Endothelial cell (in vitro differentiated cells): ENCODE results near the gene TIMP3. TPM values are rescaled to one million over a fixed set of nuclear protein-coding genes. Genes with fewer than 3 reads are reported as not detected.

Experiments
- DNase-seq: peaks from one replicate; pipeline ENCODE4 v3.0.0; 2021; ENCODE audit warnings: low spot score
- H3K27ac Mint-ChIP-seq: one replicate; pipeline ENCODE4 v1.8.0; 2021; ENCODE audit warnings: mixed read lengths, inconsistent platforms; ENCODE audit not compliant: unreplicated experiment
- H3K27me3 Mint-ChIP-seq: one replicate; pipeline ENCODE4 v1.8.0; 2021; ENCODE audit warnings: mild to moderate bottlenecking, moderate library complexity, mixed read lengths, inconsistent platforms; ENCODE audit not compliant: unreplicated experiment
- H3K36me3 Mint-ChIP-seq: one replicate; pipeline ENCODE4 v1.8.0; 2021; ENCODE audit warnings: mild to moderate bottlenecking, low read depth, mixed read lengths, inconsistent platforms; ENCODE audit not compliant: unreplicated experiment
- H3K4me1 Mint-ChIP-seq: one replicate; pipeline ENCODE4 v1.8.0; 2021; ENCODE audit warnings: mild to moderate bottlenecking, mixed read lengths, inconsistent platforms; ENCODE audit not compliant: unreplicated experiment
- H3K4me3 Mint-ChIP-seq: one replicate; pipeline ENCODE4 v1.8.0; 2021; ENCODE audit warnings: mild to moderate bottlenecking, mixed read lengths, inconsistent platforms; ENCODE audit not compliant: unreplicated experiment
- H3K9me3 Mint-ChIP-seq: one replicate; pipeline ENCODE4 v1.8.0; 2021; ENCODE audit warnings: mixed read lengths, inconsistent platforms; ENCODE audit not compliant: unreplicated experiment
- CTCF ChIP-seq: fragments of 200-600 bp; sonication (generic); IDR thresholded peaks from one replicate; pipeline ENCODE4 v1.5.0; 2021; ENCODE audit warnings: antibody characterized with exemption; ENCODE audit not compliant: unreplicated experiment
- total RNA-seq: library from RNA; stranded (reverse); fragmentation: NEBNext Ultra II Directional; extraction: Animal tissue kit (Norgen Biotek cat#: 25700); gene quantifications from one replicate; pipeline ENCODE4 v1.2.1, GENCODE V29; 2021; ENCODE audit not compliant: unreplicated experiment

Gene TIMP3
- total RNA-seq, 1 donor from 2014 or later = 73.5 TPM

- DNase-seq = no peak
- no peaks in the 10 kb centered on the region for H3K9me3 Mint-ChIP-seq
- H3K27me3 Mint-ChIP-seq = peaks cover 4% of the 10 kb centered on the region
- peaks cover 60% of the 10 kb centered on the region for H3K4me1 Mint-ChIP-seq
- no peak for TF ChIP-seq CTCF
- H3K27ac Mint-ChIP-seq = peak overlapping the region; percentile 98
- H3K36me3 Mint-ChIP-seq = peaks cover 22% of the 10 kb centered on the region
- H3K4me3 Mint-ChIP-seq = peak overlapping the region; percentile 76
These were observed 27.9 kb downstream of the TIMP3 start for GRCh38 chr22:32829451-32829851.

- H3K9me3 Mint-ChIP-seq = no peaks in the 10 kb centered on the region
- peaks cover 52% of the 10 kb centered on the region for H3K4me1 Mint-ChIP-seq
- no peak for TF ChIP-seq CTCF
- peaks cover 16% of the 10 kb centered on the region for H3K36me3 Mint-ChIP-seq
- peaks cover 4% of the 10 kb centered on the region for H3K27me3 Mint-ChIP-seq
- peak overlapping the region; percentile 98 for H3K27ac Mint-ChIP-seq
- peak; percentile 69 for DNase-seq
- peak overlapping the region; percentile 76 for H3K4me3 Mint-ChIP-seq
These were observed 29.0 kb downstream of the TIMP3 start for GRCh38 chr22:32830473-32830872.

DNA sequence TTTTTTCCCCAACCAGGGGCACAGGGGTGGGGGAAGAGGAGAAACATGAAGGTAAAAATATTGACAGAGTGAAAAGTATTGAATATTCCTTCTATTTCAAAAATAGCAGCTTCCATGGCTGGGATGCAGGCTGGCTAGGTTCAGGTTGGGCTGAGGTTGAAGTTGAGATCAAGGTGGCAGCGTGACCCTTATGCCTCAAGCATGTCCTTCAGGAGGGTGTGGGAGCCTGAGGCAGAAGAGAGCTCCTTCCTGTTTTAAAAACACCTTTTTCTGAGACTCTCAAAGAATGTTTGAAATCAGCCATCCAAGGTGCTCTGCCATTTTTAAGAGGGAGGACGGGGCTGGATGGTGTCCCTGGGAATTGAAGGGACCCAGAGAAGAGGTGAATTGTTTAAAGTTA, 29.5 kb downstream of the TIMP3 start:
- TF ChIP-seq CTCF = no peak
- Mint-ChIP-seq H3K9me3 (no peaks in the 10 kb centered on the region), H3K27ac (peak overlapping the region; percentile 91), H3K4me3 (peak overlapping the region; percentile 58), H3K4me1 (peaks cover 52% of the 10 kb centered on the region), H3K27me3 (peaks cover 4% of the 10 kb centered on the region), H3K36me3 (peaks cover 16% of the 10 kb centered on the region)
- no peak for DNase-seq

DNA sequence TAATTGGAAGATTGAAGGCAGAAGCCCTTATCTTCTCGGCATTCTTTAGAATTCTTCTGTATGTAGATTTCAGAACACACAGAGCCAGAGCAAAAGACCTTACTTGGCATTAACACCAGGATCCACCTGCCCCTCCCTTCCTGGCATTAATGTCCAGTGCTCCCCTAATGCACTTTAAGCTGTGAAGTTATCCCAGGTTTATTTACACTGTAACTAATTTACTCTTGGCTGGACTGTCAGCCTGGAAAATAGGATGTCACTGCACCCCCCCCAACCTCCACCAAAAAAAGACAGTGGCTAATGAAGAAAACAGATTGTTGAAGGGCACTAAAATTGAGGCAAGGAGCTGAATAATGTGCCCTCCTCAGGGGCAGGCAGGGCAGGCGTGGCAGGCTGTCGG, 30.1 kb downstream of the TIMP3 start:
- H3K4me3 Mint-ChIP-seq = peak overlapping the region; percentile 58
- peaks cover 52% of the 10 kb centered on the region for H3K4me1 Mint-ChIP-seq
- peaks cover 16% of the 10 kb centered on the region for H3K36me3 Mint-ChIP-seq
- H3K27ac Mint-ChIP-seq = peak overlapping the region; percentile 91
- H3K9me3 Mint-ChIP-seq = no peaks in the 10 kb centered on the region
- H3K27me3 Mint-ChIP-seq = peaks cover 4% of the 10 kb centered on the region
- no peak for TF ChIP-seq CTCF
- DNase-seq = no peak

DNA sequence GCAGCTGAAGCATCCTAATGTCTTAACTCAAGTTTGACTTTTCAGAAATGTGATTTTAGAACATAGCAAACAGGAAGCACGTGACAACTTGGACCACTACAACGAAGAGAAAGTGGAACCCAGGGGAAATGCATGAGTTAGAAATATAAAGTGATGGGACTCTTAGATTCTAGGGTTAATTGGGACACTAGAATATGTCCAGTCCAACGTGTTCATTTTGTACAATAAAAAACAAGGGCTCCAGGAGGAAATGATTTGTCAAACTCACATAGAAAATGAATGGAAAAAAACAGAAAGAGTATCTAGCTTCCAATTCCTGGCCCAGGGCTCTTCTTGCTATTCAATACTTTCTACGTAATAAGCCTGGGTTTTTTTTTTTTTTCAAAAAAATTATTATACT, 30.7 kb downstream of the TIMP3 start:
- H3K9me3 Mint-ChIP-seq = no peaks in the 10 kb centered on the region
- TF ChIP-seq CTCF = no peak
- H3K27ac Mint-ChIP-seq = peak overlapping the region; percentile 91
- peaks cover 16% of the 10 kb centered on the region for H3K36me3 Mint-ChIP-seq
- H3K27me3 Mint-ChIP-seq = peaks cover 4% of the 10 kb centered on the region
- H3K4me1 Mint-ChIP-seq = peaks cover 52% of the 10 kb centered on the region
- DNase-seq = no peak
- no peak overlapping the region for H3K4me3 Mint-ChIP-seq
